Left cardiac atrium (tissue), 4 donors: ENCODE data around the gene IDE. TPM values are rescaled to one million over a fixed set of nuclear protein-coding genes. Genes with fewer than 3 reads are reported as not detected.
"Not testable (repeated sequence)": the region's sequence is repeated elsewhere in the genome, so short reads cannot be mapped to it uniquely, and the experiment has no call there.

Source experiments
- ATAC-seq, 2 donors: fragments of 200-7000 bp; cut with Tn5 transposase; one replicate each; pipeline ENCODE4 v1.9.1; 2020; ENCODE audit warnings: mild to moderate bottlenecking in 2 of 2, moderate library complexity in 2 of 2
- DNase-seq: peaks from one replicate; pipeline ENCODE4 v3.0.0-alpha.2; 2020
- intact Hi-C, 2 donors: fragments of 100-400 bp; cut with DNase I; formaldehyde crosslinking; loops; one replicate each; pipeline versions ENCODE4 v1.14.1 to v1.15.1; 2022 to 2023
- total RNA-seq, 2 donors: library from RNA; stranded (reverse); fragmentation: NEBNext Ultra II Directional; extraction: Animal tissue kit (Norgen Biotek cat#: 25700); gene quantifications; one replicate each; pipeline ENCODE4 v1.2.1, GENCODE V29; 2021
- donor health status: DM: no; HTN: yes; CAD: no.
- donor health status: DM: no; HTN: yes; CAD: no; lungs with severe emphysema.
- donor health status: DM: yes; HTN: yes; CAD: no.
- donor health status: Dilated cardiomyopathy.

The IDE gene
- total RNA-seq, 2 donors from 2014 or later, result 42.4 to 46.1 TPM

GRCh38 chr10:92436611-92437010 is 137.3 kb downstream of the IDE start:
- intact Hi-C loops, result loop anchor here (10.0 kb wide), 3 partner anchors 142 to 682 kb away; partner anchors contain the start of genes CPEB3 (in 1 of the 2) and MARCHF5 (in 1 of the 2)
- ATAC-seq (no peak), DNase-seq (no peak)

- ATAC-seq, DNase-seq: not testable (repeated sequence)
- intact Hi-C loops, result loop anchor here (10.0 kb wide), 3 partner anchors 141 to 681 kb away; partner anchors contain the start of genes CPEB3 (in 1 of the 2) and MARCHF5 (in 1 of the 2)
Measured at GRCh38 chr10:92436065-92436464, 137.8 kb downstream of the IDE start.

GRCh38 chr10:92434385-92434784 is 139.5 kb downstream of the IDE start:
- DNase-seq (no peak), ATAC-seq (no peak)
- intact Hi-C loops, result loop anchor here (2.0 to 10.0 kb wide), 4 partner anchors 140 to 680 kb away; partner anchors contain the start of genes CPEB3 (in 1 of the 2) and MARCHF5 (in 1 of the 2)

- intact Hi-C loops, result loop anchor here (10.0 kb wide), 3 partner anchors 138 to 678 kb away; partner anchors contain the start of genes CPEB3 (in 1 of the 2) and MARCHF5 (in 1 of the 2)
- DNase-seq (no peak), ATAC-seq (no peak)
Measured at GRCh38 chr10:92432596-92432995, 141.3 kb downstream of the IDE start.

GRCh38 chr10:92430103-92430502 is 143.8 kb downstream of the IDE start:
- ATAC-seq (no peak), DNase-seq (no peak)
- intact Hi-C loops, result loop anchor here (10.0 kb wide), 3 partner anchors 135 to 675 kb away; partner anchors contain the start of genes CPEB3 (in 1 of the 2) and MARCHF5 (in 1 of the 2)

- no peak for DNase-seq
- ATAC-seq, result no peak
- intact Hi-C loops, result no loop called here
Measured at GRCh38 chr10:92421550-92421949, 152.3 kb downstream of the IDE start.

GRCh38 chr10:92420546-92421275 is 153.2 kb downstream of the IDE start:
- peak; percentile 52 to 73 for ATAC-seq
- intact Hi-C loops, result no loop called here
- peak; percentile 24 for DNase-seq

GRCh38 chr10:92419740-92420545 is 153.9 kb downstream of the IDE start:
- DNase-seq (peak; percentile 58), ATAC-seq (peak; percentile 85)
- intact Hi-C loops, result no loop called here

- DNase-seq (no peak), ATAC-seq (no peak)
- intact Hi-C loops, result no loop called here
Measured at GRCh38 chr10:92418891-92419290, 155.0 kb downstream of the IDE start.

GRCh38 chr10:92418221-92418620 is 155.7 kb downstream of the IDE start:
- intact Hi-C loops, result no loop called here
- DNase-seq, result no peak
- no peak for ATAC-seq

GRCh38 chr10:92413519-92413918 is 160.4 kb downstream of the IDE start:
- DNase-seq (no peak), ATAC-seq (no peak)
- intact Hi-C loops, result no loop called here

GRCh38 chr10:92413011-92413410 is 160.9 kb downstream of the IDE start:
- ATAC-seq, result no peak
- no peak for DNase-seq
- intact Hi-C loops, result no loop called here

GRCh38 chr10:92411406-92411805 is 162.5 kb downstream of the IDE start:
- DNase-seq (no peak), ATAC-seq (no peak)
- intact Hi-C loops, result no loop called here

GRCh38 chr10:92410501-92410900 is 163.4 kb downstream of the IDE start:
- DNase-seq (no peak), ATAC-seq (no peak)
- intact Hi-C loops, result no loop called here

GRCh38 chr10:92408017-92408361 is 165.9 kb downstream of the IDE start:
- ATAC-seq, result no peak
- no peak for DNase-seq
- intact Hi-C loops, result no loop called here

- ATAC-seq, result peak in 1 of 2 donors; percentile 26
- intact Hi-C loops, result no loop called here
- peak; percentile 27 for DNase-seq
Measured at GRCh38 chr10:92407305-92408016, 166.4 kb downstream of the IDE start.

GRCh38 chr10:92405419-92405924 is 168.4 kb downstream of the IDE start:
- ATAC-seq, result no peak
- intact Hi-C loops, result no loop called here
- DNase-seq, result no peak

GRCh38 chr10:92404612-92405418 is 169.1 kb downstream of the IDE start:
- intact Hi-C loops, result no loop called here
- no peak for ATAC-seq
- no peak for DNase-seq
